ENCODE measurements around the gene MAST1. TPM values are rescaled to one million over a fixed set of nuclear protein-coding genes. Genes with fewer than 3 reads are reported as not detected.

Gene MAST1
- polyA plus RNA-seq, 2 of the 4 experiments (the other 2 are of a cell fraction), result 1.4 to 2.2 TPM

DNA sequence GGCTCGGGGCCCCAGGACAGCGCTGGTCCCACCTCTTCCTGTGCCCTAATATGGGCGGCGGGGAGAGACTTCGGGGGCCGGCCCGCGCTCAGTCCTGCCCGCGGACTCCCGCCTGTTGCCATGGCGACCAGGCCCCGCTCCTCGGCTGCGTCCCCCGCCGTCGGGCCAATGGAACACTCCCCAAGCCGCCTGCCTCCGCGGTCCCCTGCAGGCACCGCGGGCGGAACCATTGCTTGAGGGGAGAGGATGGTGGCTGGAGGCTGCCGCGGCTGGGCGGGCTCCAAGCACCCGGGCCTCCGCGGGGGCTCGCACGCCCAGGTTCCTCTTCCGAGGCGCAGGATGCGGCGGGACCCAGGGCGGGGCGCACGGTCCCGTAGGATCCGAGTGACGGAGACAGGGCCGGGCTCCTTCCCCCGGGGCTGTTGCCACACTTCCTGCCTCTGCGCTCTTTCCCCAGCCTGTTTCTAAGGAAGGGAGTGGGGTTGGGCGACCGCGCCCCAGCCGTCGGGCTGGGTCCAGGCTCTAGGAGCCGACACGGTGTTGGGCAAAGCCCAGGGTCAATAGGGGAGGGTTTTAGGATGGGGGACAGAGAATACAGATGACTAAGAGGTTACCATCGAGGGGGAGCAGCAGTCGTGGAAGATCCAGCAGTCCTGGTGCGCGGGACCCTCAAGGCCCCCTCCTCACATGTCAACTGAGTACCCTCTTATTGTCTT lies 48.3 kb upstream of the MAST1 start (continued):
- no peak for TF ChIP-seq CHD2 (IDR thresholded peaks at IDR 0.05; ENCODE audit: low read length, partially characterized antibody)
- TF ChIP-seq, protein P1, sequence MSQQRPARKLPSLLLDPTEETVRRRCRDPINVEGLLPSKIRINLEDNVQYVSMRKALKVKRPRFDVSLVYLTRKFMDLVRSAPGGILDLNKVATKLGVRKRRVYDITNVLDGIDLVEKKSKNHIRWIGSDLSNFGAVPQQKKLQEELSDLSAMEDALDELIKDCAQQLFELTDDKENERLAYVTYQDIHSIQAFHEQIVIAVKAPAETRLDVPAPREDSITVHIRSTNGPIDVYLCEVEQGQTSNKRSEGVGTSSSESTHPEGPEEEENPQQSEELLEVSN (IDR thresholded peaks at IDR 0.05; ENCODE audit: borderline replicate concordance, low read depth), result no peak; the same call in 1 of the 2 replicates
- TF ChIP-seq, protein P2, sequence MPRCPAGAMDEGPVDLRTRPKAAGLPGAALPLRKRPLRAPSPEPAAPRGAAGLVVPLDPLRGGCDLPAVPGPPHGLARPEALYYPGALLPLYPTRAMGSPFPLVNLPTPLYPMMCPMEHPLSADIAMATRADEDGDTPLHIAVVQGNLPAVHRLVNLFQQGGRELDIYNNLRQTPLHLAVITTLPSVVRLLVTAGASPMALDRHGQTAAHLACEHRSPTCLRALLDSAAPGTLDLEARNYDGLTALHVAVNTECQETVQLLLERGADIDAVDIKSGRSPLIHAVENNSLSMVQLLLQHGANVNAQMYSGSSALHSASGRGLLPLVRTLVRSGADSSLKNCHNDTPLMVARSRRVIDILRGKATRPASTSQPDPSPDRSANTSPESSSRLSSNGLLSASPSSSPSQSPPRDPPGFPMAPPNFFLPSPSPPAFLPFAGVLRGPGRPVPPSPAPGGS (IDR thresholded peaks at IDR 0.05), result no peak
- peak; percentile 75 for TF ChIP-seq RFX5 (IDR thresholded peaks at IDR 0.05)
- TF ChIP-seq, protein P3, sequence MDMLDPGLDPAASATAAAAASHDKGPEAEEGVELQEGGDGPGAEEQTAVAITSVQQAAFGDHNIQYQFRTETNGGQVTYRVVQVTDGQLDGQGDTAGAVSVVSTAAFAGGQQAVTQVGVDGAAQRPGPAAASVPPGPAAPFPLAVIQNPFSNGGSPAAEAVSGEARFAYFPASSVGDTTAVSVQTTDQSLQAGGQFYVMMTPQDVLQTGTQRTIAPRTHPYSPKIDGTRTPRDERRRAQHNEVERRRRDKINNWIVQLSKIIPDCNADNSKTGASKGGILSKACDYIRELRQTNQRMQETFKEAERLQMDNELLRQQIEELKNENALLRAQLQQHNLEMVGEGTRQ (IDR thresholded peaks at IDR 0.05), result no peak
- TF ChIP-seq POLR2AphosphoS2 (conservative IDR thresholded peaks at IDR 0.05; ENCODE audit: low read length), result no peak
- TF ChIP-seq ESRRA (IDR thresholded peaks at IDR 0.05; ENCODE audit: borderline replicate concordance, low read length), result no peak
- peak; percentile 39; the same call in 1 of the 2 replicates for TF ChIP-seq GATA3 (IDR thresholded peaks at IDR 0.05; ENCODE audit: borderline replicate concordance)
- TF ChIP-seq EHMT2 (IDR thresholded peaks at IDR 0.05; ENCODE audit: low read depth), result no peak
- no peak for TF ChIP-seq ZSCAN20 (CRISPR knock-in tag; IDR thresholded peaks at IDR 0.05)
- TF ChIP-seq ZFP36 (IDR thresholded peaks at IDR 0.05; ENCODE audit: borderline replicate concordance, partially characterized antibody), result peak; percentile 73
- TF ChIP-seq MYC (IDR thresholded peaks at IDR 0.05; ENCODE audit: borderline replicate concordance, low read length), result 0 out of 2 replicates have a peak, but pooled peaks have one; percentile 45

DNA sequence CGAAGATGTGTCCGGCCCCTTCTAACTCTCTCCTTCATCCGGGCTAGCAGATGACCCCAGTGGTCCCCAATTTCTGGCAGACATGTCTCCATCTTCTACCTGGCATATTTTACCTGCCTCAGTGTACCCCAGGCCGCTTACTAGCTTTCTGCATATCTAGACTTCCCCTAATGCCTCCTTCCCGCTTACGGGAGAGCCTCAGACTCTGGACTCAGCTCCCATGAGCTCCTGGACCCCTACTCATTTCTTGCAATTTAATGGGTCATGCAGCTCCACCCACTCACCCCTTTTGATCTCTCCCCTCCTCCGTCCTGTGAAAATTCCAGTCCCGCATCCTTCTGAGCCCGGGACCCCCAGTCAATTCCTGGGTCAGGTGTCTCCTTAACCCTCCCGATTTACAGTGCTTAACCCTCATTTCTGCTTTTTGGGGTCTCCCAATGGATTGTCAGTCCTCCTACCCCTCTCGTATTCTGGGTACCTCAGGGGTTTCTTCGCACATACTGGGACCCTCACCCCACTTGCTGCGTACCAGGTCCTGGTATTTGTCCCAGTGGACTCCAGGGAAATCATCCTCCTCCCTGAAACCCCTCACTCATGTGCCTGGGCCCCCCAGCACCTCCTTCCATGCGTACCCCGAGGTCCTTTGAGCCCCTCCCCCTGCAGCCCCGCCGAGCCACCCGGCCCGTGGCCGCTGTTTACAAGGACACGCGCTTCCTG lies 47.5 kb upstream of the MAST1 start:
- POLR2A ChIA-PET, result interaction anchor here (1.2 to 6.5 kb wide), 7 partner anchors 8 to 54 kb away, joined by 7 to 122 read pairs (median 8); partner anchors contain the start of genes GET3 and RNASEH2A
- WGBS (ENCODE audit: missing lambda C conversion rate), result 16% methylated on average over 13 of the region's 22 CpGs
- CTCF ChIA-PET, result interaction anchor here (0.7 to 17.4 kb wide), 4 partner anchors 8 to 57 kb away, joined by 3 to 901 read pairs (median 6); partner anchors contain the start of gene HOOK2
- peak overlapping the region; percentile 96 to 99 for H3K27ac ChIP-seq
- peaks cover 56% of the 10 kb centered on the region for H3K4me1 ChIP-seq
- DNase-seq (ENCODE audit: low read depth in 1 of 2, low spot score in 1 of 2) (no peak), ATAC-seq (no peak), FAIRE-seq (no peak)
- peak overlapping the region; percentile 92 for H3K4me3 ChIP-seq
- TF ChIP-seq ESRRA (IDR thresholded peaks at IDR 0.05; ENCODE audit: borderline replicate concordance, low read length), result no peak
- TF ChIP-seq KDM5A (IDR thresholded peaks at IDR 0.05), result no peak
- no peak for TF ChIP-seq ZNF302 (CRISPR knock-in tag; IDR thresholded peaks at IDR 0.05)
- TF ChIP-seq TFCP2L1 (CRISPR knock-in tag; IDR thresholded peaks at IDR 0.05), result peak; percentile 13; the same call in 1 of the 2 replicates
- TF ChIP-seq HOXA7 (CRISPR knock-in tag; IDR thresholded peaks at IDR 0.05), result peak; percentile 61; the same call in 1 of the 2 replicates
- TF ChIP-seq HDAC2 (IDR thresholded peaks at IDR 0.05), result no peak
- TF ChIP-seq HOXB5 (CRISPR knock-in tag; IDR thresholded peaks at IDR 0.05), result no peak
- TF ChIP-seq, protein P4, sequence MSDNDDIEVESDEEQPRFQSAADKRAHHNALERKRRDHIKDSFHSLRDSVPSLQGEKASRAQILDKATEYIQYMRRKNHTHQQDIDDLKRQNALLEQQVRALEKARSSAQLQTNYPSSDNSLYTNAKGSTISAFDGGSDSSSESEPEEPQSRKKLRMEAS (IDR thresholded peaks at IDR 0.05), result peak; percentile 97; the same call in 1 of the 2 replicates
- no peaks in the 10 kb centered on the region for H3K9me3 ChIP-seq
- peak overlapping the region; percentile 99 for H3K4me2 ChIP-seq

Measured in A549 (cell line).